ENCODE results near the gene B4GALT1. TPM values are rescaled to one million over a fixed set of nuclear protein-coding genes. Genes with fewer than 3 reads are reported as not detected.

B4GALT1 gene
- polyA plus RNA-seq, 1 donor (not counting 4 experiments of a cell fraction or from before 2014, with no cell fraction given): 55.1 TPM

DNA sequence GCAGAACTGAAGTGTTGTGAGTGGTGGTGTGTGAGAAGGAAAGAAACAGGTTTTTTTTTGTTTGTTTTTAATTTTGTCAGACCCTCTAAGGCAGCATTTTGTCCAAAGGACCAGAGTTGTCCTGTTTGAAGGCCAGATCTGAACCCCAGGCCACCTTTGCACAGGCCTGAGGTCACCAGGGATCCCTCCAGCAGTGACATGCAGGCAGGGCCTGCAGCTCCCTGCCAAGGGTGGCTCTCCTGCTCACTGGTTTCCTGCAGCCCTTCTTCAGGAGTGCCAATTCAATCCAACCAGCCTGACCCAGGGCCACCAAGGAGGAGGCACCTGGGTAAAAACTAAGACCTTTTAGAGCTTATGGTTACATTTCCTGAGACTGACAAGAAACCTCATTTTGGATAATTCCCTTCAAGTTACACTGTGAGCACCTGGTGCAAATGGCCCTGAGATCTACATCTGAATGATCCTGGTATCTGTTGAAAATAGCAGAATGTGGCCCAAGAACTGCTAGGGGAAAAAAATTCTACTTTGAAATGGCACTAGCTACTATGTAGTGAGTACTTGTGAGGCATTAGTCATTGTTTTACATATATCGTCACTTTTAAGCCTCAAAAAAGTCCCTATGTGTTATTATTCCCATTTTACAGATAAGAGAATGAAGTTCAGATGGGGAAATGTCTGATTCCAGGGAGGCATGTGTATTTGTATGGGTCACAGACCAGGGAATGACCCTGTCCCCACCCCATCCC, 57.1 kb downstream of the B4GALT1 start:
- no peak overlapping the region for H3K27ac ChIP-seq (ENCODE audit: control insufficient read depth, insufficient read depth, low read length)
- no peak overlapping the region for H3K4me2 ChIP-seq (ENCODE audit: control insufficient read depth, extremely low read depth, insufficient read depth, low read depth, low read length)
- H3K79me2 ChIP-seq (ENCODE audit: control insufficient read depth, insufficient read depth, low read length): no peaks in the 10 kb centered on the region
- no peaks in the 10 kb centered on the region for H3K9me1 ChIP-seq (ENCODE audit: control insufficient read depth, extremely low read depth, insufficient read depth, low read length)
- no peak for FAIRE-seq
- no peaks in the 10 kb centered on the region for H3K27me3 ChIP-seq (ENCODE audit: control insufficient read depth, extremely low read depth, insufficient read depth, low read length)
- H3K36me3 ChIP-seq (ENCODE audit: control insufficient read depth in 2 of 2, extremely low read depth in 1 of 2, insufficient read depth in 2 of 2, low read length in 2 of 2): peaks cover 18 to 20% of the 10 kb centered on the region in 2 experiments
- no peak for DNase-seq (ENCODE audit: low read depth, low spot score)
- no peak overlapping the region for H3K4me3 ChIP-seq (ENCODE audit: control insufficient read depth in 2 of 3, extremely low read depth in 1 of 3, insufficient read depth in 2 of 3, low read depth in 1 of 3, low read length in 3 of 3)
- H3K4me1 ChIP-seq (ENCODE audit: control insufficient read depth, extremely low read depth, insufficient read depth, low read length): peaks cover 20% of the 10 kb centered on the region
- H4K20me1 ChIP-seq (ENCODE audit: control insufficient read depth, extremely low read depth, insufficient read depth, low read length): no peaks in the 10 kb centered on the region
- dilution Hi-C loops (cut with MboI; ENCODE audit: extremely low pct_ligation_motif_present, low sequenced_read_pairs): no loop called here
- TF ChIP-seq, protein P1, sequence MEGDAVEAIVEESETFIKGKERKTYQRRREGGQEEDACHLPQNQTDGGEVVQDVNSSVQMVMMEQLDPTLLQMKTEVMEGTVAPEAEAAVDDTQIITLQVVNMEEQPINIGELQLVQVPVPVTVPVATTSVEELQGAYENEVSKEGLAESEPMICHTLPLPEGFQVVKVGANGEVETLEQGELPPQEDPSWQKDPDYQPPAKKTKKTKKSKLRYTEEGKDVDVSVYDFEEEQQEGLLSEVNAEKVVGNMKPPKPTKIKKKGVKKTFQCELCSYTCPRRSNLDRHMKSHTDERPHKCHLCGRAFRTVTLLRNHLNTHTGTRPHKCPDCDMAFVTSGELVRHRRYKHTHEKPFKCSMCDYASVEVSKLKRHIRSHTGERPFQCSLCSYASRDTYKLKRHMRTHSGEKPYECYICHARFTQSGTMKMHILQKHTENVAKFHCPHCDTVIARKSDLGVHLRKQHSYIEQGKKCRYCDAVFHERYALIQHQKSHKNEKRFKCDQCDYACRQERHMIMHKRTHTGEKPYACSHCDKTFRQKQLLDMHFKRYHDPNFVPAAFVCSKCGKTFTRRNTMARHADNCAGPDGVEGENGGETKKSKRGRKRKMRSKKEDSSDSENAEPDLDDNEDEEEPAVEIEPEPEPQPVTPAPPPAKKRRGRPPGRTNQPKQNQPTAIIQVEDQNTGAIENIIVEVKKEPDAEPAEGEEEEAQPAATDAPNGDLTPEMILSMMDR (optimal IDR thresholded peaks at IDR 0.05 in 1 of 3, IDR thresholded peaks at IDR 0.05 in 1 of 3, conservative IDR thresholded peaks at IDR 0.05 in 1 of 3; ENCODE audit: extremely low read depth in 1 of 3, insufficient read depth in 2 of 3, low read length in 3 of 3): no peak
- no peak for TF ChIP-seq EZH2 (IDR thresholded peaks at IDR 0.05; ENCODE audit: low read length)
- no peak overlapping the region for H3K9ac ChIP-seq (ENCODE audit: control insufficient read depth, extremely low read depth, insufficient read depth, low read length)
- no peaks in the 10 kb centered on the region for H3K9me3 ChIP-seq (ENCODE audit: control insufficient read depth, low read depth, low read length)
- no peak overlapping the region for H2AFZ ChIP-seq (ENCODE audit: control insufficient read depth, low read length)

DNA sequence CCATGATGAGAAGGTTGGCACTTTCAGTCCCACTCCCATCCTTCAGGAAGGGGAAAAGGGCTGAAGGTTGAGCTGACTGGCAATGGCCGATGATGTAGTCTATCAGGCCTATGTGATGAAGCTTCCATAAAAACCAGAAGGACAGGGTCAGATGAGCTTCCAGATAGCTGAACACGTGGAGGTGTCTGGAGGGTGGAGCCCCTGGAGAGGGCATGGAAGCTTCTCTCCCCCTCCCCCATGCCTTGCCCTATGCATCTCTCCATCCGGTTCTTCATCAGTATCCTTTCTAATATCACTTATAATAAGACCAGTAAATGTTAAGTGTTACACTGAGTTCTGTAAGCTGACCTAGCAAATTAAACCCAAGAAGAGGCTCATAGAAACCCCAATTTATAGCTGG, 58.0 kb downstream of the B4GALT1 start:
- H3K27me3 ChIP-seq (ENCODE audit: control insufficient read depth, extremely low read depth, insufficient read depth, low read length): no peaks in the 10 kb centered on the region
- H3K4me2 ChIP-seq (ENCODE audit: control insufficient read depth, extremely low read depth, insufficient read depth, low read depth, low read length): no peak overlapping the region
- no peak overlapping the region for H3K4me3 ChIP-seq (ENCODE audit: control insufficient read depth in 2 of 3, extremely low read depth in 1 of 3, insufficient read depth in 2 of 3, low read depth in 1 of 3, low read length in 3 of 3)
- DNase-seq (ENCODE audit: low read depth, low spot score): no peak
- dilution Hi-C loops (cut with MboI; ENCODE audit: extremely low pct_ligation_motif_present, low sequenced_read_pairs): no loop called here
- no peak overlapping the region for H3K9ac ChIP-seq (ENCODE audit: control insufficient read depth, extremely low read depth, insufficient read depth, low read length)
- no peaks in the 10 kb centered on the region for H4K20me1 ChIP-seq (ENCODE audit: control insufficient read depth, extremely low read depth, insufficient read depth, low read length)
- no peak for FAIRE-seq
- no peak overlapping the region for H2AFZ ChIP-seq (ENCODE audit: control insufficient read depth, low read length)
- no peak overlapping the region for H3K27ac ChIP-seq (ENCODE audit: control insufficient read depth, insufficient read depth, low read length)
- peaks cover 14 to 17% of the 10 kb centered on the region in 2 experiments for H3K36me3 ChIP-seq (ENCODE audit: control insufficient read depth in 2 of 2, extremely low read depth in 1 of 2, insufficient read depth in 2 of 2, low read length in 2 of 2)
- H3K79me2 ChIP-seq (ENCODE audit: control insufficient read depth, insufficient read depth, low read length): no peaks in the 10 kb centered on the region
- peaks cover 20% of the 10 kb centered on the region for H3K4me1 ChIP-seq (ENCODE audit: control insufficient read depth, extremely low read depth, insufficient read depth, low read length)
- no peaks in the 10 kb centered on the region for H3K9me1 ChIP-seq (ENCODE audit: control insufficient read depth, extremely low read depth, insufficient read depth, low read length)
- H3K9me3 ChIP-seq (ENCODE audit: control insufficient read depth, low read depth, low read length): no peaks in the 10 kb centered on the region
- TF ChIP-seq, protein P1 (optimal IDR thresholded peaks at IDR 0.05 in 1 of 3, IDR thresholded peaks at IDR 0.05 in 1 of 3, conservative IDR thresholded peaks at IDR 0.05 in 1 of 3; ENCODE audit: extremely low read depth in 1 of 3, insufficient read depth in 2 of 3, low read length in 3 of 3): no peak
- no peak for TF ChIP-seq EZH2 (IDR thresholded peaks at IDR 0.05; ENCODE audit: low read length)

All from keratinocyte (primary cell).